ENCODE data around the gene ARF4. TPM values are rescaled to one million over a fixed set of nuclear protein-coding genes. Genes with fewer than 3 reads are reported as not detected.

ARF4 gene
- total and polyA plus RNA-seq, 7 donors = 88.1 to 290 (median 96.9) TPM

DNA sequence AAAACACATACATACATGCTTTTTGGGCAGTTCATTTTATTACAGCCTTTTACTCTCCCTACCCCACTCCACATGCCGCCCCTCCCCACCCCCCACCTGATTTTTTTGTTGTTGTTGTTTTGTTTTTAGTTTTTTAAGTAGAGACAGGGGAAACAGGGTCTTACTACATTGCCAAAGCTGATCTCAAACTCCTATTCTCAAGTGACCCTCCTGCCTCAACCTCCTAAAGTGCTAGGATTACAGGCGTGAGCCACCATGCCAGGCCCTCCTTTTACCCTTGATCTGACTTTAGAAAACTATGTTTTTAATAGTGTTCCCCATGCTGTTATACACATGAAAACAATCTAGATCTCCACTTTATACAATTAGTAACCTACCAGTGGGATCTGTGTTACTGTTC is 26.3 kb downstream of the ARF4 start:
- Histone ChIP-seq H3K36me3 (peaks cover 4 to 95% (median 24%) of the 10 kb centered on the region in 4 donors), H3K27me3 (no peaks in the 10 kb centered on the region), H3K9me3 (no peaks in the 10 kb centered on the region), H3K4me1 (peaks cover 0 to 2% (median under 1%) of the 10 kb centered on the region in 4 donors), H3K4me3 (no peak overlapping the region), H3K27ac (no peak overlapping the region)
- 96 to 97% methylated on average over 2 of the region's 2 CpGs for WGBS, 2 donors
- intact Hi-C loops (cut with DNase I) = no loop called here
- no peak for TF ChIP-seq EP300 (IDR thresholded peaks at IDR 0.05)
- TF ChIP-seq CTCF (IDR thresholded peaks at IDR 0.05) = no peak
- TF ChIP-seq POLR2AphosphoS5 (IDR thresholded peaks at IDR 0.05) = no peak
- TF ChIP-seq POLR2A (IDR thresholded peaks at IDR 0.05) = no peak
- no peak for DNase-seq

- no peak overlapping the region for H3K4me3 ChIP-seq
- DNase-seq = no peak
- H3K27me3 ChIP-seq = no peaks in the 10 kb centered on the region
- H3K27ac ChIP-seq = no peak overlapping the region
- no peak for TF ChIP-seq POLR2A (IDR thresholded peaks at IDR 0.05)
- TF ChIP-seq POLR2AphosphoS5 (IDR thresholded peaks at IDR 0.05) = no peak
- TF ChIP-seq EP300 (IDR thresholded peaks at IDR 0.05) = no peak
- no peak for TF ChIP-seq CTCF (IDR thresholded peaks at IDR 0.05)
- peaks cover 4 to 92% (median 20%) of the 10 kb centered on the region in 4 donors for H3K36me3 ChIP-seq
- WGBS, 2 donors = 87 to 93% methylated on average over 5 of the region's 6 CpGs
- H3K4me1 ChIP-seq = no peaks in the 10 kb centered on the region
- no peaks in the 10 kb centered on the region for H3K9me3 ChIP-seq
- intact Hi-C loops (cut with DNase I) = no loop called here
Measured at GRCh38 chr3:57569859-57570450, 27.2 kb downstream of the ARF4 start.

DNA sequence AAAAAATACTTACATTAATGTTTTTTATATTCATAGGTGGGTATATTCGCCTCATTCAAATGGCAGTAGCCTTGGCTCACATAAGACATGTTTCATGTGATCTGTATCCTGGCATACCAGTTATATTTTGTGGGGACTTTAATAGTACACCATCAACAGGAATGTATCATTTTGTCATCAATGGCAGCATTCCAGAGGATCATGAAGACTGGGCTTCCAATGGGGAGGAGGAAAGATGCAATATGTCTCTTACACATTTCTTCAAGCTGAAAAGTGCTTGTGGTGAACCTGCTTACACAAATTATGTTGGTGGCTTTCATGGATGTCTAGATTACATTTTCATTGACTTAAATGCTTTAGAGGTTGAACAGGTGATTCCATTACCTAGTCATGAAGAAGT is 37.6 kb downstream of the ARF4 start:
- TF ChIP-seq POLR2A (IDR thresholded peaks at IDR 0.05) (no peak), CTCF (IDR thresholded peaks at IDR 0.05) (no peak), POLR2AphosphoS5 (IDR thresholded peaks at IDR 0.05) (no peak), EP300 (IDR thresholded peaks at IDR 0.05) (no peak)
- no peaks in the 10 kb centered on the region for H3K27me3 ChIP-seq
- intact Hi-C loops (cut with DNase I) = loop anchor here (5.0 to 10.0 kb wide), 2 partner anchors 198 to 395 kb away; partner anchors contain the start of genes IL17RD and SLMAP
- 96 to 99% methylated on average over 1 of the region's 1 CpG for WGBS, 2 donors
- H3K4me3 ChIP-seq = no peak overlapping the region
- H3K27ac ChIP-seq = no peak overlapping the region
- H3K4me1 ChIP-seq = peaks cover 0 to 39% (median 30%) of the 10 kb centered on the region in 4 donors
- H3K9me3 ChIP-seq = no peaks in the 10 kb centered on the region
- peaks cover 0 to 45% (median 0%) of the 10 kb centered on the region in 4 donors for H3K36me3 ChIP-seq
- no peak for DNase-seq

DNA sequence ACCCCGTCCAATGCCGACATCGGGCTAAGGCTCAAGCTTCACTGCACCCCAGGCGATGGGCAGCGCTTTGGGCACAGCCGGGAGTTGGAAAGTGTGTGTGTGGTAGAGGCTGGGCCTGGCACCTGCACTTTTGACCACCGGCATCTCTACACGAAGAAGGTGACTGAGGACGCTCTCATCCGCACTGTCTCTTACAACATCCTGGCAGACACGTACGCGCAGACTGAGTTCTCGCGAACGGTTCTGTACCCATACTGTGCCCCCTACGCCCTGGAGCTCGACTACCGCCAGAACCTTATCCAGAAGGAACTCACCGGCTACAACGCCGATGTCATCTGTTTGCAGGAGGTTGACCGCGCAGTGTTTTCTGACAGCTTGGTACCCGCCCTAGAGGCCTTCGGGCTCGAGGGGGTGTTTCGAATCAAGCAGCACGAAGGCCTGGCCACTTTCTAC is 40.0 kb downstream of the ARF4 start:
- TF ChIP-seq EP300 (IDR thresholded peaks at IDR 0.05) (no peak), POLR2AphosphoS5 (IDR thresholded peaks at IDR 0.05) (no peak), POLR2A (IDR thresholded peaks at IDR 0.05) (no peak), CTCF (IDR thresholded peaks at IDR 0.05) (no peak)
- H3K4me3 ChIP-seq = peak overlapping the region; percentile 80 to 93 (median 90)
- no peaks in the 10 kb centered on the region for H3K27me3 ChIP-seq
- 0 to 2% methylated on average over 29 of the region's 29 CpGs for WGBS, 2 donors
- no peaks in the 10 kb centered on the region for H3K9me3 ChIP-seq
- peaks cover 0 to 29% (median 0%) of the 10 kb centered on the region in 4 donors for H3K36me3 ChIP-seq
- peak overlapping the region; percentile 91 to 98 (median 94) for H3K27ac ChIP-seq
- DNase-seq = no peak
- intact Hi-C loops (cut with DNase I) = loop anchor here (2.0 to 10.0 kb wide), 3 partner anchors 136 to 392 kb away; partner anchors contain the start of genes DENND6A, IL17RD and SLMAP
- H3K4me1 ChIP-seq = peaks cover 0 to 39% (median 30%) of the 10 kb centered on the region in 4 donors
